Right lobe of liver (tissue), 4 donors: ENCODE measurements around the gene GAS6.
"Not testable (repeated sequence)": the region's sequence is repeated elsewhere in the genome, so short reads cannot be mapped to it uniquely, and the experiment has no call there.

Source experiments
- CTCF ChIP-seq, 4 donors: fragments of 200-600 bp in 3 of 4; fragments of 450-650 bp in 1 of 4; IDR thresholded peaks; one replicate each; pipeline versions ENCODE4 v1.5.1 to v1.8.0; 2016 to 2022; ENCODE audit warnings: antibody characterized with exemption in 4 of 4, mild to moderate bottlenecking in 2 of 4
- POLR2A ChIP-seq: fragments of 450-650 bp; IDR thresholded peaks from one replicate; pipeline ENCODE4 v1.6.1; 2017; ENCODE audit warnings: antibody characterized with exemption, mild to moderate bottlenecking
- donor health status: DM: no; HTN: no; CAD: no.
- donor health status: DM: no; HTN: no; CAD: no.
- donor health status: DM: no; HTN: yes; CAD: no.

DNA sequence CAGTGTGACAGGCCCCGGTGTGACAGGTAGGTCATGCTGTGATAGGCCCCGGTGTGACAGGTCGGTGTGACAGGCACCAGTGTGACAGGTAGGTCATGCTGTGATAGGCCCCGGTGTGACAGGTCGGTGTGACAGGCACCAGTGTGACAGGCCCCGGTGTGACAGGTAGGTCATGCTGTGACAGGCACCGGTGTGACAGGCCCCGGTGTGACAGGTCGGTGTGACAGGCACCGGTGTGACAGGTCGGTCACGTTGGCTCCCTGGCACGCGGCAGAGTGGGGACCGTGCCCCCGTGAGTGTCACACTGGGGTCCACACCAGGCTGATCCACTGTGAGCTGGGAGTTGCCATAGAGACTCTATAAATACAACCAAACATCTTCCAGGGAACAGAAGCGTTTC, 29.9 kb downstream of the GAS6 start:
- TF ChIP-seq POLR2A; CTCF (IDR thresholded peaks at IDR 0.05): not testable (repeated sequence)
